UCSD-AML1 (cell line): ENCODE measurements around the gene ERCC3.
"Not testable (repeated sequence)": the region's sequence is repeated elsewhere in the genome, so short reads cannot be mapped to it uniquely, and the experiment has no call there.

Source experiments
- DNase-seq: peaks from one replicate; lab custom pipeline; 2025; ENCODE audit not compliant: unreplicated experiment; lab: John Stamatoyannopoulos, UW

ERCC3 gene

DNA sequence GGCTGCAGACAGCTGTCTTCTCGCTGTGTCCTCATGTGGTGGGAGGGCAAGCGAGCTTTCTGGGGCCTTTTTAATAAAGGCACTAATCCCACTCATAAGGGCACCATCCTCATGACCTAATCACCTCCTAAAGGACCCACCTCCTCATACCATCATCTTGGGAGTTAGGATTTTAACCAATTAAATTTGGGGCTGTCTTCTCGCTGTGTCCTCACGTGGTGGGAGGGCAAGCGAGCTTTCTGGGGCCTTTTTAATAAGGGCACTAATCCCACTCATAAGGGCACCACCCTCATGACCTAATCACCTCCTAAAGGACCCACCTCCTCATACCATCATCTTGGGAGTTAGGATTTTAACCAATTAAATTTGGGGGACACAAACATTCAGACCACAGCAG lies 66.7 kb downstream of the ERCC3 start:
- not testable (repeated sequence) for DNase-seq

DNA sequence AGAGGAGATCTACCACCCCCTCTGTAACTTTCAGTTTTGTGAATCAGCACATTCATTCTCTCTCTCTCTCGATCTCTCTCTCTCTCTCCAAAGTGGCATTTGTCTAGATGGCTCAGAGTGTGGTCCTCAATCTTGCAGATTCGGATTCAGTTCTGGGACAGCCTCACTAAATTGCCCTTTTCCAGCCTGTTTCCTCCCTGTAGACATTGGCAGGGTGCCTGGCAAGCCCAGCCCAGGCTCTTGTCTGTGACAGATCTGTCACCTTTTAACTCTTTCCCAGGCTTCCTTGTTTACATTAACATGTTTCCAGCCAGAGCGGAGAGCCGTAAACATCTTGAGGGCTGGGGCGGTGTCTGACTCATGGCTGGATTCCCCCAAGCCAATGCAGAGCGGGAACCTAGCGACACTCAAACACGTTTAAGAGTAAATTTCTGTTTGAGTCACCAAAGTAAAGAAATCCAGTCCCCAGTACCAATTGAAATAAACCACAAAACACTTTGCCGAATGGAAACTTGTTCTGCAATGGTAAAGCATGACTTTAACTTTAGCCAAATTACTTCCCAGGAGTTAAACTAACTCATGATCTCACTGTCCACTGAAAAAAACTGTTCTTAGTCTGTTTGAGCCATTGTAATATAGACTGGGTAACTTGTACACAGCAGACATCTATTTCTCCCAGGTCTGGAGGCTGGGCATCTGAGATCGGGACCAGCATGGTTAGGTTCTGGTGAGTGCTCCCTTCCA lies 67.3 kb downstream of the ERCC3 start:
- no peak for DNase-seq

DNA sequence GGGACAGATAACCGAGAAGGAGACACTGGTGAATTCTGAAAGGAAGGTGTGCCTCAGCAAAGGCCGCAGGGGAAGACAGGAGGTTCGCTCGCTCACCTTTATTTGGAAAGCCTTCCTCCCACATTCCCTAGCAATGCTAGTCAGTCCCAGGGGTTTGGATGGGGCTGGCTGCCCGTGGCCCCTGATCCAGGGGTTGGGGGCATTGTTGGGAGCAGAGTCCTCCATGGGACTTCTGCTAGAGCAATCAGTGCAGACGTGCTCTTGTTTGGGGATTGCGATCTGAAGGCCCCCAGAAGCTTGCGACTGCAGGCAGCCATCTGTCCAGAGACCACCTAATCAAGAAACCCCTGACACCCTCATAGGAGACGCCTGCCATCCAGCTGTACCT lies 67.8 kb downstream of the ERCC3 start:
- no peak for DNase-seq

DNA sequence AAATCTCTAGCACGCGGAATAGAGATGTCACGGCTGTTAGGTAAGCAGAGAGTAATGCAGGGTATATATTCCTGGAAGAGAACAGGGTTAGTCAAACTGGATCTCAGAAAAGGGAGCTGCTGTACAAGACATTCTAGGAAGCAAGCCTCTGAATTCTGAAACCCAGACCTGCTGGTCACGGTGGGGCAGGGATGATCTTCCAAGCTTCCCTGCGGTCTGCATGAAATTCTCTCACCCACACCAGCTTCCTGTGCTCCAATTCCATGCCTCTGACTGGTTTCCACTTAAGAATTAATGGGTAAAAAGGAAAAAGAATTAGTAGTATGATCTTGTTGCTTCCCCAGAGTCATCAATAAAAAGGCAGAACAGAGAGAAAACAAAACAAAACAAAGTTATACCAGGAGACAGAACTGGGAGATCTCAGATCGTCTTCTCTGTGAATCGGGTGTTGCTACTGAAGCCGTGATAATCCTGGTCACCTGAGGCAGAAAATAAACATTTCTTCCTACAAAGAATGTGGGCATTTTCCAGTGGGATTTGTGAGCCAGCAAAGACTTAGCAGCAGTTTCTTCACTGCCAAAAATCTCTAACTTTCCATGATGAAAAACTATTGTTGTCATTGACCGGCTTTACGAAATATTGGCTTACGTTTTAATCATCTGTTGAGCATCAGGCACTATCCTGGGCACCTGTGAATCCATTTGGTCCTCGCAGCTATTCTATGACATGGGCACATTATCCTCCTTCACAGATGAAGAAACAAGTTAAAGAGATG lies 68.6 kb downstream of the ERCC3 start:
- no peak for DNase-seq

DNA sequence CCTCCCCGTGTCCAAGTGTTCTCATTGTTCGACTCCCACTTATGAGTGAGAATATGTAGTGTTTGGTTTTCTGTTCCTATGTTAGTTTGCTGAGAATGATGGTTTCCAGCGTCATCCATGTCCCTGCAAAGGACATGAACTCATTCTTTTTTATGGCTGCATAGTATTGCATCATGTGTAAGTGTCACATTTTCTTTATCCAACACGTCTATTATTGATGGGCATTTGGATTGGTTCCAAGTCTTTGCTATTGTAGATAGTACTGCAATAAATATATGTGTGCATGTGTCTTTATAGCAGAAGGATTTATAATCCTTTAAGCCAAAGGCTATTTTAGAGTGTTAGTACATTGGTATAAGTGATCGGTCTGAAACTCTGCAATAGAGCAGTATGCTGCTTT lies 69.8 kb downstream of the ERCC3 start:
- not testable (repeated sequence) for DNase-seq

DNA sequence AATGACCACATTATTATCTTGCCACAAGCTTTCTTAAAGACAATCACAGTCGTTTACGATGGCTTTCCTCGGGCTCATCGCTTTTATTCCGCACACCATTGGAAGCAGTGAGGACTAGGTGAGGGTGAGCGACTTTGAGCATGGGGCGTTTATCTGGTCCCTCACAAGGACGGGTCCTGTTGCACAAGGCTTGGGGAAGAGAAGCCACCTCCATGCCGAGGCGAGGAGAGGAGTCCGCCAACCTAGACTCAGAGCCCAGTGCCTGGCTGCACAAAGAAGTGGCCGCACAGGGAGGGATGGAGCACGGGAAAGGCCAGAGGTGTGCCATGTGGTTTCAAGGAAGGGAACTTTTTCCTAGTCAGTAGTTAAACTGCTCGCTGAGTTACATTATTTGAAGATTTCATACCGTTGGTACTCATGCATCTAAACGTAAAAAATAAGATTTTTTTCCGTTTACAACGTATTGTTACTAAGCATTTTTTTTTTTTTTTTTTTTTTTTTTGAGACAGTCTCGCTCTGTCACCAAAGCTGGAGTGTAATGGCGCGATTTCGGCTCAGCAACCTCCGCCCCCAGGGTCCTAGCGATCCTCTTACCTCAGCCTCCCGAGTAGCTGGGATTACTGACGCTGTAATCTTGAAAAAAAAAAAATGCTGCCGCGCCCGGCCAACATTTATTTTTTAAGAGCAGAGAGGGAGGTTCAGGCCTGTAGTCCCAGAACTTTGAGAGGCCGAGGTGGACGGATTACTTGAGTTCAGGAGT lies 73.0 kb downstream of the ERCC3 start:
- DNase-seq, result no peak

DNA sequence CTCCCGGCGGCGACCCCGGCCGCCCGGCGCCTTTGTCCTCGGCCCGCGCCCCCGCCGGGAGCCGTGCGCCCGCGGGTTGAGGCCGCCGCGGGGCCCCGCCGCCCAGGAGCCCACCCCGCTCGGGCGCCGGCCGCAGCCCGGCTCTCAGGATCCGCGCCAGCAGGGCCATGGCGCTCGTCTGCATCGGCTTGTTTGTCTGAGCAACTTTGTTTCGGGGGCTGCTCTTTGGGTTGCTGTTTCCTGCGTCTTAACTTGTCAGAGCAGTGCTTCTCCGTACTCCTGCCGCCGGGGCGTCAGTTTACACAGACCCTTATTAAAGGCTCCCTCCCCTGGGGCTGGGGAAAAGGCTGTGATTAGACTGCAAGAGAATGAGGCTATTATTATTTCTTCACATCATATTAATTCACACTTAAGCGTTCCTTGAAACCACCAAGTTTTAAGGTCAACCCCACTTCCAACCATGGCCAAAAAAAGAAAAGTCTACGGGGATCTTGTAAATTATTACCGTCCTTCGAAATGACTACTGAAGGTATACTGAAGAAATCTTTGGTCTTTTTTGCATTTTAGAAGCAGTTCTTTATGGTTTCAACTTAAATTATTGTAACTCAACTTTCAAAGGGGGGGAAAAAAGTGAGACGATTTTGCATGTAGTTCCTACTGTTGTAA lies 73.7 kb downstream of the ERCC3 start, which contains the start of gene CYP27C1:
CYP27C1 (minus strand) TSS at position 198 of the 666 bp plus-strand sequence; CDS start at position 169, 29 bp downstream.
- DNase-seq, result no peak

DNA sequence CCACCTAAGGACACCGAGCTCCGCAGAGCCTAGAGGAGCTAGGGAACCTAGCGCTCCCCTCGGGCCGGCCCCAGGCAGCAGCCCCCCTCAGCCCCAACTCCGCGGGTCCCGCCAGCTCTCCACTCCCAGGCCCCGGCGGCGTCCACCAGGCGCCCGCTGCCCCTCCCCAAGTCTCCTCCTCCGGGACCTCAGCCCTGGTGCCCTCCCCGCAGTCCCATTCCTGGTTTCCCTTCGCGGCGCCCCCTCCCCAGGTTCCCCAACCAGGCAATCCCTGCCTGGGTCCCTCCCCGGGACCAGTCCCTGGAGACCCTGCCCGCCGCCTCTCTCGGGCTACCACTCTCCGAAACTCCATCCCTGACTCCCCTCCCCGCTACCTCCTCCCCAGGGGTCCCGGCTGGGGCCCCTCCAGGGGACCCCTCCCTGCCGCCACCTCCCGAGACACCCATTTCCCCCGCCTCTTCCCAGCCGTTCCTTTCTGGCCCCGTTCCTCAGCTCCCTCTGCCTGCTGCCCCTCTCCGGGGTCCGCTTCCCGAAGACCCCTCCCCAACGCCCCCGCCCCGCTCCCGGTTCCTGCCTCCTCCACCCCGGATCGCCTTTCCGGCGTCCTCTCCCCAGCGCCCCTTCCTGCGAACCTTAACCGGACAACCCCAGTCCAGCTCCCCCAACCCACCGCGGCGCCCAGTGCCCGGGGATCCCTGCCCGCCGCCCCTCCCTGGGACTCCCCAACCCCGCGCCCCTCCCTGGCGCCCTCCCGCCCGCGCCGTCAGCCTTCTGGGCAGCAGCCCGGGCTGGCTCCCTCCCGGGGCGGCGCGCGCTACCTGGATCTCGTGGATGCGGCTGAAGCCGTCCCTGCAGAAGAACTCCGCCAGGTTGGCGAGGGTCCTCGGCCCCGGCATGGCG lies 74.5 kb downstream of the ERCC3 start:
- no peak for DNase-seq

DNA sequence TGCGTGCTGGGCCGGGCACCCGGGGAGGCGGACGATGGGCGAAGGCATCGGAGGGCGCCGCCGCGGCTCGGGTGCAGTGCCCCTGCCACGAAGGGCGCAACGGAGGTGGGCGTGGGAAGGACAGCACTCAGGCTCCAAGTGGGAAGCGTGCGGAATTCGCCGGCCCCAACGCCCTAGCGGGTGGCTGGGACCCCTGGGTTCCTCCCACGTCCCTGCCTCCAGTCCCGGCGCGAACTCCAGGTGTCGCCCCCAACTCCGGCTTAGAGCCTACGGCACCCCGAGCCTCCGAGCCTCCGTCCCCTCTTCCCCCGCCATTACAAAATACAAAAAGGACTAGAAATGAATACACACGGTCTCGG lies 75.2 kb downstream of the ERCC3 start:
- no peak for DNase-seq

DNA sequence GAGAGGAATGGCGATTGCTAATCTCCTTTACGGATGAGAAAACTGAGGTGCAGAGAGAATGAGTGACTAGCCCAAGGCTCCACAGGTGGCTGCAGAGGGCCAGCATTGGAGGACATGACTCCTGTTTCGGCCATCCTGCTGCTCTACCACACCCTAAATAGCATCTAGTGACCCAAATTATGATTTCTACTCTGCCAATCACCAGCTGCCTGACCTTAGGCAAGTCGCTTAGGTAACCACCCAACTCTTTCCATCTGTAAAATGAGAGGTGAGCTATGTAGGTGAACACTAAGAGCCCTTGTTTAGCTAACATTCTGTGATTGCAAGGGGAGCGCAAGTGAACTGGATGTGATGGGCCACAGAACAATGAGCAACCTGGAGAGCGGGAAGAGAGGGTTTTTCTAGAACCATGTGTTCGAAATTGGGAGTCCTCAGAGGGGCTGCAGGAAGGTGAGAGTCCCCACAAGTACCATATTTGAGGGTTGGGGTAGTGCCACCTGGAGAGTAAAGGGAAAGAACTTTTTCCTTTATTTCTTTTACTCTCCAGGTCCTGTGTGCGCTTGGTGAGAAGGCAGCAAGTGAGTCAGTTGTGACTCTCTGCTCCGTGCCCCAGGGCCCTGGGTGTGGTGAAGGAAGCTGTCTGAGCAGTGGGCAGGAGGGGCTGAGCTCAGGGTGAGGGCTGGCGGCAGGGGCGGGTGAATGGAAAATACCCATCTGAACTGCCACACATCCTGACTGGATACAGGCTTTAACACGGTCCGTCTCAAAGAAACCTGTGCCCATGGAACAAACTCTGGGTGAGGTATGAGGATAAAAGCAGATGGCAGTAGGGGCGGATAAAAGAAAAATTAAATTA lies 76.2 kb downstream of the ERCC3 start:
- DNase-seq, result no peak

DNA sequence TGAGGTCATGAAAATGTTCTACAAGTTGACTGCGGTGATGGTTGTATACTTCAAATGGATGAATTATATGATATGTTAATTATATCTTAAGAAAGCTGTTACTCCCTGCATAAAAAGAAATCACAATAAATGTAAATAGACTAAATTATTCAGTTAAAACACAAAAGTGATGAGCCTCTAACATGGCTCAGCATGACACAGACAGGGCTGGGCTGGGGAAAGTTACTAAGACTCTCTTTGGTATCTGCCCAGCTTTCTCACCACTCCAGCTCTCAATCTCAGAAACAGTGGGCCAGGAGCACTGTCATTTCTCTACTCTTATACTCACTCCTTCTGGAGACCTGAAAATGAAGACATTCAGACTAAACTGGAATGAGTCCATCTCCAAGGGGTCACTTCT lies 77.4 kb downstream of the ERCC3 start:
- DNase-seq, result no peak

DNA sequence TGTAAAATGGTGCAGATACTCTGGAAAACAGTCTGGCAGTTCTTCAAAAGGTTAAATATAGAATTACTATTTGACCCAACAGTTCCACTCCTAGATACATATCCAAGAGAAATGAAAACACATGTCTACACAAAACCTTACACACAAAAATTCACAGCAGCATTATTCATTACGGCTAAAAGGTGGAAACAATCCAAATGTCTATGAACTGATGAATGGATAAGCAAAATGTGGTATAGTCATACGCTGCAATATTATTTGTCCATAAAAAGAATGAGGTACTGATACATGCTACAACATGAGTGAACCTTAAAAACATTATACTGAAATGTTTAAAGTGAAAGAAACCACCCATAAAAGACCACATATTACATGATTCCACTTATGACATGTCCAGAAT lies 77.8 kb downstream of the ERCC3 start:
- DNase-seq, result no peak

DNA sequence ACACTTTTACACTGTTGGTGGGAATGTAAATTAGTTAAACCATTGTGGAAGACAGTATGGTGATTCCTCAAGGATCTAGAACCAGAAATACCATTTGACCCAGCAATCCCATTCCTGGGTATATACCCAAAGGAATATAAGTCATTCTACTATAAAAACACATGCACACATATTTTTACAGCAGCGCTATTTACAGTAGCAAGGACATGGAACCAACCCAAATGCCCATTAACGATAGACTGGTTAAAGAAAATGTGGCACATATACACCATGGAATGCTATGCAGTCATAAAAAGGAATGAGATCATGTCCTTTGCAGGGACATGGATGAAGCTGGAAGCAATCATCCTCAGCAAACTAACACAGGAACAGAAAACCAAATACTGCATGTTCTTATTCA lies 79.7 kb downstream of the ERCC3 start:
- DNase-seq, result not testable (repeated sequence)

DNA sequence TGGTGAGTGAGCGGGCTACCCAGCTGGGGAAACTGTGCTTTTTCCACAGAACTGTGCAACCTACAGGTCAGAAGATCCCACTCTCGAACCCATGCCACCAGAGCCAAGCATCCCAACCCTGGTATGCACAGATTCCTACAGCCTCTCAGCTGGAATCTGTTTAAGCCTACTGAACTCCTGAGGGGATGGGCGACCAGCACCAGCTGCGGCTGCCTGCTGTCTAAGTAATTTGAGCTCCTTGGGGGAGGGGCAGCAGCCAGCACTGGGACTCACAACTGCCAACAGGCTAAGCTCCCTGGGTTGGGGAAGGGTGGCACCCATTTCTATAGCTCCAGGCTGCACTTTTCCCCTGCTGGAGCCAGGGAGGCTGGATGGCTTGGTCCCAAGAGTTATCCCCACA lies 85.6 kb downstream of the ERCC3 start:
- no peak for DNase-seq
